HCT116 (cell line): ENCODE measurements around the gene RNU5D-1.
A peak's percentile ranks its signal among the peaks of the same experiment; 100 is the strongest.

Source experiments
- CTCF ChIP-seq, 3 experiments: fragments of 200-600 bp in 1 of 3; sonication (generic) in 1 of 3; IDR thresholded peaks in 2 of 3; conservative IDR thresholded peaks in 1 of 3; 2 replicates each; pipeline ENCODE4 v1.5.1; 2012 to 2017; ENCODE audit warnings: low read depth in 2 of 3, low read length in 2 of 3, antibody characterized with exemption in 1 of 3, borderline replicate concordance in 1 of 3, control low read depth in 1 of 3, mild to moderate bottlenecking in 1 of 3, mixed read lengths in 1 of 3, mixed run types in 1 of 3, moderate library complexity in 1 of 3; ENCODE audit not compliant: insufficient read depth in 1 of 3
- ELF1 ChIP-seq: IDR thresholded peaks from 2 replicates; pipeline ENCODE4 v1.6.1; 2012; ENCODE audit warnings: low read depth, borderline replicate concordance
- JUND ChIP-seq: IDR thresholded peaks from 2 replicates; pipeline ENCODE4 v1.6.1; 2012
- POLR2A ChIP-seq: IDR thresholded peaks from 2 replicates; pipeline ENCODE4 v1.7.0; 2011; ENCODE audit warnings: borderline replicate concordance; ENCODE audit not compliant: insufficient read depth, insufficient read length; ENCODE audit errors: extremely low read depth
- ZNF274 ChIP-seq: fragments of 200-500 bp; sonication (Bioruptor generic); IDR thresholded peaks from 2 replicates; pipeline ENCODE4 v1.6.1; 2014; ENCODE audit warnings: mild to moderate bottlenecking, low read depth, low read length, inconsistent platforms

- peak; percentile 97 for TF ChIP-seq JUND
- no peak; the same call in 1 of the 2 replicates for TF ChIP-seq ELF1
- peak; percentile 100 for TF ChIP-seq POLR2A
- no peak for TF ChIP-seq ZNF274
- TF ChIP-seq CTCF (IDR thresholded peaks at IDR 0.05 in 2 of 3, conservative IDR thresholded peaks at IDR 0.05 in 1 of 3; ENCODE audit: borderline replicate concordance in 1 of 3, insufficient read depth in 1 of 3, low read depth in 2 of 3, low read length in 2 of 3), result no peak
These were observed 9.2 kb downstream of the RNU5D-1 start for GRCh38 chr1:44721485-44722361.
